ENCODE measurements around the gene VEPH1.
A peak's percentile ranks its signal among the peaks of the same experiment; 100 is the strongest.

VEPH1 gene

DNA sequence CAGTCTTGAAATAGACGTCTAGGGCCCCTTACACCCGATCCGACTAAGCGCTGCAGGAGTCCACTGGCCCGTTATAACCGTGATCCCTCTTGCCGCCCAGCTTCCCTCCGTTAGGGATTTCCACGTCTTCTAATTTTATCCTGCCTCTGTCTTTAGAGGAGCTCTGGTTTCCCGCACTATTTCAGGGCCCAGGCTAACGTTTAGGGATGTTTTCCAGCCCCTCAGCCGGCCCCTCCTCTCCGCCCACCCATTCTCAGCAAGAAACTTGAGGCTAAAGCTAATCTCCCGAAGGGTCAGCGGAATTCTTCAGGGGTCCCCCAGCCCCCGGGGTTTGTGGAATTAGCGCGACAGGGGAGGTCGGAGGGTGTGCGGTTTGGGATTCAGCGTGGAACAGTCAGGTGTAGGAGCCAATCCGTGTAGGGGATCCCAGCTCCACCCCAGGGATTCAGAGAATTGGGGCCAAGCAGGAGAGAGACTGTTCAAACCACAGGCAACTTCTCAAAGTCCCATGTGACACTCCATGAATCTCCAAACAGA lies 65.0 kb downstream of the VEPH1 start:
- DNase-seq (ENCODE audit: low read depth in 1 of 2, low spot score in 1 of 2), result no peak
- TF ChIP-seq POLR2AphosphoS5 (IDR thresholded peaks at IDR 0.05; ENCODE audit: low read depth), result no peak
- H3K27ac ChIP-seq (replicated peaks), result peak overlapping the region; percentile 44
- H3K27me3 ChIP-seq (ENCODE audit: insufficient read depth, poor library complexity, severe bottlenecking), result no peaks in the 10 kb centered on the region
- peak overlapping the region; percentile 63 for H3K4me3 ChIP-seq (replicated peaks; ENCODE audit: insufficient read depth, low read length)

- Histone ChIP-seq H3K27me3 (ENCODE audit: insufficient read depth, poor library complexity, severe bottlenecking) (no peaks in the 10 kb centered on the region), H3K27ac (replicated peaks) (peak within 1 kb of the TSS; percentile 44), H3K4me3 (replicated peaks; ENCODE audit: insufficient read depth, low read length) (peak within 1 kb of the TSS; percentile 63)
- peak; percentile 84 to 88 for DNase-seq (ENCODE audit: low read depth in 1 of 2, low spot score in 1 of 2)
- TF ChIP-seq SPI1 (IDR thresholded peaks at IDR 0.05; ENCODE audit: borderline replicate concordance, low read depth) (peak; percentile 64; the same call in 1 of the 2 replicates), REST (IDR thresholded peaks at IDR 0.05; ENCODE audit: insufficient replicate concordance, low read depth) (peak; percentile 33), GABPA (IDR thresholded peaks at IDR 0.05; ENCODE audit: low read depth) (no peak), POLR2AphosphoS5 (IDR thresholded peaks at IDR 0.05; ENCODE audit: low read depth) (peak; percentile 78)
- TF ChIP-seq, protein P1, sequence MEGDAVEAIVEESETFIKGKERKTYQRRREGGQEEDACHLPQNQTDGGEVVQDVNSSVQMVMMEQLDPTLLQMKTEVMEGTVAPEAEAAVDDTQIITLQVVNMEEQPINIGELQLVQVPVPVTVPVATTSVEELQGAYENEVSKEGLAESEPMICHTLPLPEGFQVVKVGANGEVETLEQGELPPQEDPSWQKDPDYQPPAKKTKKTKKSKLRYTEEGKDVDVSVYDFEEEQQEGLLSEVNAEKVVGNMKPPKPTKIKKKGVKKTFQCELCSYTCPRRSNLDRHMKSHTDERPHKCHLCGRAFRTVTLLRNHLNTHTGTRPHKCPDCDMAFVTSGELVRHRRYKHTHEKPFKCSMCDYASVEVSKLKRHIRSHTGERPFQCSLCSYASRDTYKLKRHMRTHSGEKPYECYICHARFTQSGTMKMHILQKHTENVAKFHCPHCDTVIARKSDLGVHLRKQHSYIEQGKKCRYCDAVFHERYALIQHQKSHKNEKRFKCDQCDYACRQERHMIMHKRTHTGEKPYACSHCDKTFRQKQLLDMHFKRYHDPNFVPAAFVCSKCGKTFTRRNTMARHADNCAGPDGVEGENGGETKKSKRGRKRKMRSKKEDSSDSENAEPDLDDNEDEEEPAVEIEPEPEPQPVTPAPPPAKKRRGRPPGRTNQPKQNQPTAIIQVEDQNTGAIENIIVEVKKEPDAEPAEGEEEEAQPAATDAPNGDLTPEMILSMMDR (IDR thresholded peaks at IDR 0.05; ENCODE audit: insufficient read depth, low read length), result no peak
Measured at GRCh38 chr3:157436583-157437291, 66.5 kb downstream of the VEPH1 start, which contains the start of gene PTX3. Gene PTX3 (plus strand): TSS chr3:157436850. CDS start chr3:157436934, 84 bp downstream.

DNA sequence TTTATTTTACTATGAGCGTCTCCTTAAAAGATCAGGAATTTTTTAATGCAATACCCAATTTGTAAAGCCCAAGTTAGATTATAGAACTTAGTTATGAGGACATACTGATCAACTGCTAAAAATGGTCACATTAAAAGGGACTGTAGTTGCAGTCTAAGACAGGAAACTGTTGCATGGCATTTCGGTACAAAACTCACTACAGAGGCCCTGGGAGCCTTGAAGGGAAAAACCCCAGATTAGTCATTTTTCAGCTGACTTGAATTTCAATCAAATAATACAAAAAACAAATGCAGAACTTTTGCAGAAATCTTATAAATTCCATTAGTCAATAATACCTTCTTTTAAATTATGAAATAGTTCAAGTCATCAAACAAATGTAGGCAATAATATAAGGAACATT lies 73.5 kb downstream of the VEPH1 start:
- no peak for TF ChIP-seq POLR2AphosphoS5 (IDR thresholded peaks at IDR 0.05; ENCODE audit: low read depth)
- TF ChIP-seq REST (IDR thresholded peaks at IDR 0.05; ENCODE audit: insufficient replicate concordance, low read depth), result no peak
- no peak for TF ChIP-seq GABPA (IDR thresholded peaks at IDR 0.05; ENCODE audit: low read depth)
- TF ChIP-seq, protein P1 (IDR thresholded peaks at IDR 0.05; ENCODE audit: insufficient read depth, low read length), result no peak
- TF ChIP-seq SPI1 (IDR thresholded peaks at IDR 0.05; ENCODE audit: borderline replicate concordance, low read depth), result no peak
- no peak for DNase-seq (ENCODE audit: low read depth in 1 of 2, low spot score in 1 of 2)
- Histone ChIP-seq H3K4me3 (replicated peaks; ENCODE audit: insufficient read depth, low read length) (no peak overlapping the region), H3K27ac (replicated peaks) (no peak overlapping the region), H3K27me3 (ENCODE audit: insufficient read depth, poor library complexity, severe bottlenecking) (no peaks in the 10 kb centered on the region)

DNA sequence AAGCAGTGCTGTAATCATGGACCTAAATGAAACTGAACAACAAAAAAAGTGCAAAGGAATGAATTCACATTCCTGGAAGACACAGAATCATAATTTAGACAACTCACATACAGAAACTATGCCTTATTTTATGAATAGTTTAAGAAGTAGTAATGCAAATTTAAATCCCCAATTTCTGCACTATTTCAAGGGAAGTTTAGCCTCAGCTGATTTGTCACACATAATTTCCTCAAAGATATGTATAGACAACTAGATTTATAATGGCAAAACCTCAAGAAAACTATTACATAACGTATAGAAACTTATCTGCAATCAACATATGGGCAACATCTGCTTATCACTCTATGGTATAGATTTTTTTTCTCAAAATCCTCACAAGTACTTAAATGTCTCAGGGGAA lies 74.4 kb downstream of the VEPH1 start:
- no peak overlapping the region for H3K4me3 ChIP-seq (replicated peaks; ENCODE audit: insufficient read depth, low read length)
- DNase-seq (ENCODE audit: low read depth in 1 of 2, low spot score in 1 of 2), result no peak
- no peak overlapping the region for H3K27ac ChIP-seq (replicated peaks)
- TF ChIP-seq REST (IDR thresholded peaks at IDR 0.05; ENCODE audit: insufficient replicate concordance, low read depth) (no peak), GABPA (IDR thresholded peaks at IDR 0.05; ENCODE audit: low read depth) (no peak), SPI1 (IDR thresholded peaks at IDR 0.05; ENCODE audit: borderline replicate concordance, low read depth) (no peak), POLR2AphosphoS5 (IDR thresholded peaks at IDR 0.05; ENCODE audit: low read depth) (no peak)
- TF ChIP-seq, protein P1 (IDR thresholded peaks at IDR 0.05; ENCODE audit: insufficient read depth, low read length), result no peak
- no peaks in the 10 kb centered on the region for H3K27me3 ChIP-seq (ENCODE audit: insufficient read depth, poor library complexity, severe bottlenecking)
